GM18858 (cell line): ENCODE data around the gene ESYT2.
"Not testable (repeated sequence)": the region's sequence is repeated elsewhere in the genome, so short reads cannot be mapped to it uniquely, and the experiment has no call there.

Experiments used
- ATAC-seq: cut with Tn5 transposase; IDR thresholded peaks from one replicate; pipeline ENCODE4 v1.9.1; 2021; ENCODE audit not compliant: unreplicated experiment

Gene ESYT2

GRCh38 chr7:158727690-158728089 lies 101.6 kb downstream of the ESYT2 start:
- no peak for ATAC-seq

GRCh38 chr7:158726277-158726807 lies 103.0 kb downstream of the ESYT2 start:
- no peak for ATAC-seq

GRCh38 chr7:158725506-158725800 lies 103.9 kb downstream of the ESYT2 start:
- ATAC-seq = no peak

GRCh38 chr7:158724658-158725505 lies 104.4 kb downstream of the ESYT2 start:
- no peak for ATAC-seq

- ATAC-seq = no peak
These were observed 105.5 kb downstream of the ESYT2 start for GRCh38 chr7:158723714-158724385.

- no peak for ATAC-seq
These were observed 106.0 kb downstream of the ESYT2 start for GRCh38 chr7:158723266-158723665.

- ATAC-seq = no peak
These were observed 106.6 kb downstream of the ESYT2 start for GRCh38 chr7:158722574-158723237.

GRCh38 chr7:158720112-158720511 lies 109.2 kb downstream of the ESYT2 start:
- no peak for ATAC-seq

GRCh38 chr7:158716802-158717201 lies 112.5 kb downstream of the ESYT2 start:
- ATAC-seq = no peak

GRCh38 chr7:158710651-158711102 lies 118.6 kb downstream of the ESYT2 start:
- ATAC-seq = no peak

- ATAC-seq = no peak
These were observed 121.7 kb downstream of the ESYT2 start for GRCh38 chr7:158707610-158708009.

GRCh38 chr7:158706710-158707590 lies 122.4 kb downstream of the ESYT2 start:
- no peak for ATAC-seq

- ATAC-seq = no peak
These were observed 123.0 kb downstream of the ESYT2 start for GRCh38 chr7:158706273-158706704.

- ATAC-seq = no peak
These were observed 124.0 kb downstream of the ESYT2 start for GRCh38 chr7:158705234-158705850.

GRCh38 chr7:158704524-158705233 lies 124.6 kb downstream of the ESYT2 start, which contains the start of gene NCAPG2:
Gene NCAPG2 (minus strand): TSS chr7:158704804. CDS start chr7:158701899, 2,905 bp downstream.
- ATAC-seq = peak; percentile 98

GRCh38 chr7:158703679-158704523 lies 125.4 kb downstream of the ESYT2 start:
- not testable (repeated sequence) for ATAC-seq

GRCh38 chr7:158702944-158703343 lies 126.4 kb downstream of the ESYT2 start:
- ATAC-seq = no peak

- ATAC-seq = no peak
These were observed 127.1 kb downstream of the ESYT2 start for GRCh38 chr7:158702196-158702595.
